Fibroblast of lung (primary cell): ENCODE results near the gene TRIB2. TPM values are rescaled to one million over a fixed set of nuclear protein-coding genes. Genes with fewer than 3 reads are reported as not detected.

Experiments
- DNase-seq, 2 donors: peaks; one replicate each; pipeline versions ENCODE4 v3.0.0 to v3.0.0-alpha.2; 2010; ENCODE audit warnings: low read depth in 2 of 2
- H2AFZ ChIP-seq: 2 replicates; pipeline ENCODE4 v1.5.1; 2012; ENCODE audit warnings: low read length, control low read depth, inconsistent platforms
- H3K27ac ChIP-seq: 2 replicates; pipeline ENCODE4 v1.5.1; 2011; ENCODE audit warnings: low read length, control low read depth; ENCODE audit not compliant: insufficient read depth
- H3K27me3 ChIP-seq: 2 replicates; pipeline ENCODE4 v1.5.1; 2011; ENCODE audit warnings: mild to moderate bottlenecking, low read length; ENCODE audit not compliant: control insufficient read depth, insufficient read depth
- H3K36me3 ChIP-seq: 2 replicates; pipeline ENCODE4 v1.5.1; 2011; ENCODE audit warnings: low read length; ENCODE audit not compliant: control insufficient read depth, insufficient read depth
- H3K4me1 ChIP-seq: 2 replicates; pipeline ENCODE4 v1.5.1; 2011; ENCODE audit warnings: low read length; ENCODE audit not compliant: control insufficient read depth, insufficient read depth; ENCODE audit errors: extremely low read depth
- H3K4me2 ChIP-seq: 2 replicates; pipeline ENCODE4 v1.5.1; 2011; ENCODE audit warnings: low read length, control low read depth; ENCODE audit not compliant: insufficient read depth; ENCODE audit errors: extremely low read depth
- H3K4me3 ChIP-seq, 4 experiments: fragments of 200-600 bp in 1 of 4; sonication (generic) in 1 of 4; replicated peaks in 1 of 4; 2 replicates each; pipeline ENCODE4 v1.5.1; 2011 to 2016; ENCODE audit warnings: low read length in 4 of 4, low read depth in 3 of 4, mild to moderate bottlenecking in 3 of 4, control low read depth in 2 of 4, inconsistent platforms in 1 of 4, mixed read lengths in 1 of 4; ENCODE audit not compliant: insufficient read depth in 1 of 4; ENCODE audit errors: control extremely low read depth in 1 of 4
- H3K79me2 ChIP-seq: 2 replicates; pipeline ENCODE4 v1.5.1; 2012; ENCODE audit warnings: mild to moderate bottlenecking, low read length, inconsistent platforms; ENCODE audit not compliant: control insufficient read depth, insufficient read depth
- H3K9ac ChIP-seq: 2 replicates; pipeline ENCODE4 v1.5.1; 2011; ENCODE audit warnings: mild to moderate bottlenecking, low read length, control low read depth; ENCODE audit not compliant: insufficient read depth
- H3K9me3 ChIP-seq: 2 replicates; pipeline ENCODE4 v1.5.1; 2012; ENCODE audit warnings: low read depth, low read length; ENCODE audit not compliant: control insufficient read depth, insufficient read depth
- H4K20me1 ChIP-seq: 2 replicates; pipeline ENCODE4 v1.5.1; 2011; ENCODE audit warnings: low read length; ENCODE audit not compliant: control insufficient read depth, insufficient read depth; ENCODE audit errors: extremely low read depth
- EZH2 ChIP-seq: IDR thresholded peaks from 2 replicates; pipeline ENCODE4 v1.5.1; 2012; ENCODE audit warnings: low read length, control low read depth, mild to moderate bottlenecking; ENCODE audit errors: missing control alignments
- polyA plus RNA-seq, 2 donors: library from polyadenylated mRNA; depleted of rRNA in 1 of 2; stranded (reverse) in 1 of 2; unstranded in 1 of 2; fragments of >200 nt; gene quantifications; 2 replicates each; pipeline ENCODE4 v1.2.1, GENCODE V29; 2011 to 2012; ENCODE audit warnings: missing spikeins in 1 of 2
- total RNA-seq: library from RNA; depleted of rRNA; stranded (reverse); fragments of >200 nt; gene quantifications from 2 replicates; pipeline ENCODE4 v1.2.1, GENCODE V29; 2014
- TF ChIP-seq, protein P1 (sequence below), 2 donors: IDR thresholded peaks in 1 of 2; conservative IDR thresholded peaks in 1 of 2; 1 replicate in 1 of 2; 2 replicates in 1 of 2; pipeline ENCODE4 v1.5.1; 2011 to 2012; ENCODE audit warnings: low read length in 2 of 2, control low read depth in 1 of 2, inconsistent platforms in 1 of 2, low read depth in 1 of 2, mild to moderate bottlenecking in 1 of 2

Gene TRIB2
- total and polyA plus RNA-seq, 2 donors (not counting 1 experiment from before 2014, with no cell fraction given) = 26.1 to 31.0 TPM

DNA sequence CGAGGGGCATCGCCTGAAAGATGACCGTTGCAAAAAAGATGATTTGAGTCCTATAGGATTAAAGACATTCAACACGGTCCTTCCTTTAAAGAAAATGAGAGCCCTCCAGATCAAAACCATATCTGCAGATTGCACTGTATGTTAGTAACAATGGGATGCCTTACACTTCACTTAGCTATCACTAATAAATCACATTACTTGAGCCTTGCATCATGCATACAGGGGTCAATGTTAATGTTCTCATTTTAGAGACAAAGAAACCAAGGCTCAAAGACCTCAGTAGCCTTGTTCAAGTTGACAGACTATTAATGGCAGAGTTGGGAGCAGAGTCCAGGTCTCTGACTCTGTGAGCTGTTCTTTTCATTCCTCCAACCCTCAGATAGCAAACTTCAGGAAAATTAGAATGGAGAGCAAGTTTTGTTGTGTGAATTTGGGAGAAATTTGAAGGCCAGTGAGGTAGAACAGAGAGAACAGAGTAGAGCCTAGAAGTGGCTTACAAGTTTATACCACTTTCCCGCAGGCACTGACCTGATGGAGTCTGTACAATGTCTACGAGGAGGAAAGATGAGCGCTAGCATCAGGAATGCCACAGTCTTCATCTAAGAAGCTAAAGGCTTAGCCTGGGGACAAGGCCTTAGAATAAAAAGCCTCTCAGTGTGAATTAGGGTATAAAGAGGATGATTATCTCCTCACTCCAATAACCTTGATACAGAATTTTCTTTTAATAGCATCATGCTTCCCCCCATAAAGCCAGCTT lies 48.3 kb downstream of the TRIB2 start:
- peak in 1 of 2 donors; percentile 70 for DNase-seq
- Histone ChIP-seq H3K79me2 (no peaks in the 10 kb centered on the region), H3K4me2 (no peak overlapping the region), H4K20me1 (no peaks in the 10 kb centered on the region), H3K9ac (no peak overlapping the region), H3K27ac (no peak overlapping the region), H3K9me3 (no peaks in the 10 kb centered on the region), H3K36me3 (no peaks in the 10 kb centered on the region), H2AFZ (no peak overlapping the region), H3K27me3 (no peaks in the 10 kb centered on the region), H3K4me1 (no peaks in the 10 kb centered on the region), H3K4me3 (no peak overlapping the region)
- TF ChIP-seq EZH2 = no peak
- TF ChIP-seq, protein P1, sequence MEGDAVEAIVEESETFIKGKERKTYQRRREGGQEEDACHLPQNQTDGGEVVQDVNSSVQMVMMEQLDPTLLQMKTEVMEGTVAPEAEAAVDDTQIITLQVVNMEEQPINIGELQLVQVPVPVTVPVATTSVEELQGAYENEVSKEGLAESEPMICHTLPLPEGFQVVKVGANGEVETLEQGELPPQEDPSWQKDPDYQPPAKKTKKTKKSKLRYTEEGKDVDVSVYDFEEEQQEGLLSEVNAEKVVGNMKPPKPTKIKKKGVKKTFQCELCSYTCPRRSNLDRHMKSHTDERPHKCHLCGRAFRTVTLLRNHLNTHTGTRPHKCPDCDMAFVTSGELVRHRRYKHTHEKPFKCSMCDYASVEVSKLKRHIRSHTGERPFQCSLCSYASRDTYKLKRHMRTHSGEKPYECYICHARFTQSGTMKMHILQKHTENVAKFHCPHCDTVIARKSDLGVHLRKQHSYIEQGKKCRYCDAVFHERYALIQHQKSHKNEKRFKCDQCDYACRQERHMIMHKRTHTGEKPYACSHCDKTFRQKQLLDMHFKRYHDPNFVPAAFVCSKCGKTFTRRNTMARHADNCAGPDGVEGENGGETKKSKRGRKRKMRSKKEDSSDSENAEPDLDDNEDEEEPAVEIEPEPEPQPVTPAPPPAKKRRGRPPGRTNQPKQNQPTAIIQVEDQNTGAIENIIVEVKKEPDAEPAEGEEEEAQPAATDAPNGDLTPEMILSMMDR (conservative IDR thresholded peaks at IDR 0.05 in 1 of 2, IDR thresholded peaks at IDR 0.05 in 1 of 2; ENCODE audit: low read depth in 1 of 2, low read length in 2 of 2) = no peak

DNA sequence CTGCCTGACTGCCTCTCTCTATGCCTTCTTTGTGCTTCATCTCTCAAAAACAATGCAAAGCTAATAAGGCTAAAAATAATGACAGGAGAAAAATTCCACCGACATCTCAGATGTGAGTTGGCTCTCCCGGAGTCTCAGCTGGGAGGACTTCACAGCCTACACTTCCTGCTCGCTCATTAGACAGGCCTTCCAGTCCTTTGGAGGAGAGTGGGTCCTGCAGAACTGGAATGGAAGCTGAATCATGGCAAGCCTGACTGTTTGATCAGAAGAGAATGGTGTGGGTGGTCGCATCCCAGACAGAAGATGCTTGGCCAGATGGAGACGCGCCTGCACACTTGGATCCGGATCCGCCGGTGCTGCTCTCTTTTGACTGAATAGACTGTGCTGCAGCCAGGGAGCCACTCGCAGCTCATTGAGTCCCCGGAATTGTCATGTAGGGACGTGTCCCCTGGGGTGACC lies 49.7 kb downstream of the TRIB2 start:
- Histone ChIP-seq H3K9me3 (no peaks in the 10 kb centered on the region), H3K27me3 (no peaks in the 10 kb centered on the region), H3K4me1 (no peaks in the 10 kb centered on the region), H3K27ac (no peak overlapping the region), H3K79me2 (no peaks in the 10 kb centered on the region), H3K4me2 (no peak overlapping the region), H3K4me3 (no peak overlapping the region), H2AFZ (no peak overlapping the region), H3K9ac (no peak overlapping the region), H3K36me3 (no peaks in the 10 kb centered on the region), H4K20me1 (no peaks in the 10 kb centered on the region)
- peak in 1 of 2 donors; percentile 90 for DNase-seq
- TF ChIP-seq, protein P1 (conservative IDR thresholded peaks at IDR 0.05 in 1 of 2, IDR thresholded peaks at IDR 0.05 in 1 of 2; ENCODE audit: low read depth in 1 of 2, low read length in 2 of 2) = no peak
- no peak for TF ChIP-seq EZH2

DNA sequence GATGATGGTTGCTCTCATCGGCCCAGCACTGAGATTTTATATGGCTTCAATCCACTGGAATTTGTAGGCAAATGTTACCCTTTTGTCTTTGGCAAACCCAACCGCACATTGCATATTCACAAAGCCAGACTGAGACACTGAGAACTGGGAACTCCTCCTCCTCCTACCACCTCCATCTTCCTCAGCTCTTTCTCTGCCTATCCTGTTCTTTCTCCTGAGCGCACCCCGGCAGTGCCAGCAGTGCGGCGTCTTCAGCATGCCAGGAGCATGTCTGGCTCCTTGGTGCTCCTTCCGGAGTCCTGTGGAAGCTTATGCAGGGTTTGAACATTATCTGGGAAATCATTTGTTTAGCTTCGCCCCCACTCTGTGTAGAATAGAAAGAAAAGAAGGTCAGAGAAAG lies 50.8 kb downstream of the TRIB2 start:
- no peaks in the 10 kb centered on the region for H3K9me3 ChIP-seq
- H3K4me1 ChIP-seq = no peaks in the 10 kb centered on the region
- no peak for TF ChIP-seq EZH2
- TF ChIP-seq, protein P1 (conservative IDR thresholded peaks at IDR 0.05 in 1 of 2, IDR thresholded peaks at IDR 0.05 in 1 of 2; ENCODE audit: low read depth in 1 of 2, low read length in 2 of 2) = no peak
- H3K27me3 ChIP-seq = no peaks in the 10 kb centered on the region
- H3K36me3 ChIP-seq = no peaks in the 10 kb centered on the region
- H3K9ac ChIP-seq = no peak overlapping the region
- H4K20me1 ChIP-seq = no peaks in the 10 kb centered on the region
- DNase-seq = no peak
- no peak overlapping the region for H3K27ac ChIP-seq
- H3K4me3 ChIP-seq = no peak overlapping the region
- no peaks in the 10 kb centered on the region for H3K79me2 ChIP-seq
- H2AFZ ChIP-seq = no peak overlapping the region
- no peak overlapping the region for H3K4me2 ChIP-seq
